Dermis lymphatic vessel endothelial cell (primary cell): ENCODE data around the gene STEAP1B. TPM values are rescaled to one million over a fixed set of nuclear protein-coding genes. Genes with fewer than 3 reads are reported as not detected.

Experiments used
- total RNA-seq: library from RNA; depleted of rRNA; stranded (reverse); fragments of >200 nt; gene quantifications from 2 replicates; pipeline ENCODE4 v1.2.1, GENCODE V29; 2014

Gene STEAP1B
- total RNA-seq = 2.9 TPM in 2 replicates

GRCh38 chr7:22499888-22500689 lies at the start of gene STEAP1B:
Gene STEAP1B, minus strand, starts transcription at chr7:22500188. Its CDS starts 5,333 bp downstream, at chr7:22494855.

Other genes with a start within 250 kb of the STEAP1B start
- gene RAPGEF5, start 143.0 kb downstream of the STEAP1B start, total RNA-seq = 245 and 258 TPM in 2 replicates
- 0.17 and 0.54 TPM in 2 replicates for gene IL6, start 227.0 kb upstream of the STEAP1B start, total RNA-seq